HepG2 (cell line): Measurements from ENCODE around the gene WDR7.

Source experiments
- NFYC ChIP-seq: IDR thresholded peaks from 2 replicates; pipeline ENCODE4 v1.6.1; 2016; ENCODE audit warnings: missing genetic modification reagents, missing compliant biosample characterization
- ZNF431 ChIP-seq: sonication (generic); formaldehyde crosslinking; IDR thresholded peaks from 2 replicates; pipeline ENCODE4 v1.9.0; 2022; ENCODE audit warnings: missing genetic modification reagents, low read depth, mild to moderate bottlenecking, borderline replicate concordance

DNA sequence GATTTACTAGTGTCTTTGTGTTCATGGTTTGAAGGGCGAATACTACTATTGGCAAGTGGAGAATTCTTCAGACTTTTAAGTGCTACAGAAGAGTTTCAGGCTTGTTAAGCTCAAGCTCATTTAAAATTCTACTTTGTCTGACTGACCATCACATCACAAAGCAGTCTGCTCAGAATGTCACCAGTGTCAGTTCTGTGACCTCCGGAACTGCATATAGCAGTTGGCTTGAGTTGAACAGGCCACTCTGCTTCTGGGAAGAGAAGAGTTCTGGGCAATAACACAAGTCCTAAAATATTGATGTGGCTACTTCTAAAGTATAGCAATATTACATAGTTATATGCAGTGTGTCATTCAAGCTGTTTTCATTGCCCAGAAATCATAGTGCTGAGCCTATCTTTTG lies 250.8 kb downstream of the WDR7 start:
- TF ChIP-seq ZNF431 (CRISPR knock-in tag) (no peak), NFYC (CRISPR knock-in tag) (no peak)
